Activated CD4-positive, alpha-beta T cell treated with anti-CD3 and anti-CD28 coated beads, Interleukin-2, amount 50 U/mL, for 4 hours (primary cell): ENCODE data around the gene CAT.

Experiments
- DNase-seq, 2 experiments: peaks; one replicate each; pipeline ENCODE4 v3.0.0-alpha.2; 2020

Gene CAT

DNA sequence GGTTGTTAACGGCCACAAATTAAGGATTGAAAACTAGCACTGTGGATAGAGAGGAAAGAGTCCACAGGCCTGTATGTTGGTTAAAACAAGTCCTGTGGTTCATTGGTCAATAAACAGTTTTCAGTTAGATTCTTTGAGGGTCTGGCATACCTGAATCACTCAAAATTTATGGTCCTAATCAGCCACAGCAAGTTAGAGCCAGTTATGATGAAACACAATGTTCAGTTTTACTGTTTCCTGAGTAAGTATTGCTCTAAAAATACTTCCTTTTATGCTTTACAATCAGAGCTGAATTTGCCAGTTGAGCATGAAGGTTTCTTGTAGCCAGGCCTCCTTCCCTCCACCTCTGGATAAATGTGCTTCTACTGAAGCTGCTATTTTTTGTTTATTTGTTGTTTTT is 12.9 kb upstream of the CAT start:
- no peak for DNase-seq

- DNase-seq, result no peak
Observed at GRCh38 chr11:34426766-34427185, 12.0 kb upstream of the CAT start.

- no peak for DNase-seq
Observed at GRCh38 chr11:34427186-34427805, 11.4 kb upstream of the CAT start.

DNA sequence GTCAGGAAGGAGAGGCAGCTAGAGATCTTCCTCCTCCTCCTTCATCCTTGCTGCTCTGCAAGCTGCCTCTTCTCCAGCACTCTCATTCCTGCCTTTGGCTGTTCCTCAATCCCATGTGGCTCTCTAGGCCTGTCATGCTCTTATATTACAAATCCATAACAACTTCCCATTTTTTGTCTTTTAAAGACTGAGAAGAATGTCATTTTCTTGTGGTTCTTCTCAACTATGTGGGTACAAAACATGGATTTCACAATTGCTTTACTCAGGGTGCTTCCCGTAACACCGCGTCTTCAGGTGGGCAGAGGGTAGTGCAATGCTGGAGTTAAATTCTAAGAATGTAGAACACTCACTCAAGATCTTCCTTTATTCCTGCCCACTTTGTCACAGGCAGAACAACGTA is 6.8 kb upstream of the CAT start:
- no peak for DNase-seq

- no peak for DNase-seq
Observed at GRCh38 chr11:34432822-34433221, 5.9 kb upstream of the CAT start.

- DNase-seq, result no peak
Observed at GRCh38 chr11:34433899-34434298, 4.8 kb upstream of the CAT start.

DNA sequence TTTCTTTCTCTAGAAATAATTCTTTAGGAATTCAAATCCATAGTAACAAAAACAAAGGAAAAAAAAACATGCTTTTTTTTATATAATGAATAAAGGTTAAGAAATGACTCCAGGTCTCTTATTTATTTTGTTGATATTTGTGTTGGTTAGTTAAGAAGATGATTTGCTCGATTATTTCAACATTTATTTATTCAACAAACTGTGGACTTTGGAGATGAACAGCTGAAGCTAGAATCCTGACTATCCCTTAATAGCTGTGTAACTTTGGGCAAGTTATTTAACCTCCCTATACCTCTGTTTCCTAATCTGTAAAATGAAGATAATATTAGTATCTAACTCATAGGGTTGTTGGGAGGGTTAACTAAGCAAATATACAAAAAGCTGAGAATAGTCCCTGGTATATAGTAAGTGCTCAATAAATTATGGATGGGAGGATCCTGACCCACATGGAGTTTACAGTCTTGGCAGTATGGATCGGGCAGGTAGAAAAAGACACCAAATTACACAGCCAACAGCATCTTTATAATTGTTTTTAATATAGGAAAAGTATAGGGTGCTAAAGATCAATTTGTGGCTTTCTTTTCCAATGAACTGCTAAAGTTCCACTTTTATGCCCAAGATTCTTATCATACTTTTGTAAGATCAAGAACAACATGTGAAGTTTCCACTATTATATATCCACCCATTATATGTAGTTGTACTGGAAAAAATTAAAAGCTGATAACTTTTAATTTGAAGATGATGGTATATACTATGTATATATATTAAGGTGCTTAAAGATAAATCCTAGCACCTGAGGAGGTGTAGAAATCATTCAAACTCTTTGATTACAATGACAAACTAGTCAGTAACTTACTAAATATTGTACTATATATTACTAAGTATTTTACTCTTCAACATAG is 1.3 kb upstream of the CAT start:
- DNase-seq, result no peak

DNA sequence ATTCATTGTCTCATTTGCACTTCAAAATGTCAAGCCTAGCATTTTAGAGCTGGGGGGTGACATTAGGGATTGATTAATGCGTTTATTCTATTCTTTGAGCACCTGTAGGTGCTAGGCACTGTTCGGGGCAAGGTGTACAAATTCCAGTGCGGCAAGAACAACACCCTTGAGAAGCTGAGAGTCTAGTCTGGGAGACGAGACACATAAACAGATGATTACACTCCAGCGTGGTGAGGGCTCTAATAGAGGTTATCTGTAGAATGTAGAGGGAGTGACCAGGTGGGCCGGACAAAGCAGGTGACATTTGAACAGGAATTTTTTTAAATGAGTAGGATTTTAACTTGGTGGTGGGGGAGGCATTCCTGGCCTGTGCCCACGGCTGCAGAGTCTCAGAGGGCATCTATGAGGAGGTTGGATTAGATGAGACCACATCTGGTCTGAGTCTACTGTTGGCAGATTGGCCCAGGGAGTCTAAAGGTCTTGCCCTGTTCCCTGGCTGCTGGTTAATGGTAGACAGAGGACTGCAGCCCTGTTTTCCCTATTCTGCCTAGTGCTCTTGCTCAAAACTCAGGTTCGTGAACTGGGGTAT is 970 bp downstream of the CAT start:
- DNase-seq, result no peak

DNA sequence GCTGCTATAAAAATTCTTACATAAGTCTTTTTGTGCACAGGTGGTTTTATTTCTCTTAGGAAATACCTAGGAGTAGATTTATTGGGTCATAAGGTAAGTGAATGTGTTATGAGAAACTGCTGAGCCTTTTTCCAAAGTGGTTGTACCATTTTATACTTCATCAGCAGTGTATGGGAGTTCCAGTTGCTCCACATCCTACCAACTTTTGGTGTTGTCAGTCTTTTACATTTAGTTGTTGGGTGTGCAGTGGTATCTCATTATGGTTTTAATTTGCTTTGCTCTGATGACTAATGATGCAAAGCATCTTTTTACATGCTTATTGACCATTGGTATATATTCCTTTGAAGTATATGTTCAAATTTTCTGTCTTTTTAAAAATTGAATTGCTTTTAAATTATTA is 3.1 kb downstream of the CAT start:
- no peak for DNase-seq

DNA sequence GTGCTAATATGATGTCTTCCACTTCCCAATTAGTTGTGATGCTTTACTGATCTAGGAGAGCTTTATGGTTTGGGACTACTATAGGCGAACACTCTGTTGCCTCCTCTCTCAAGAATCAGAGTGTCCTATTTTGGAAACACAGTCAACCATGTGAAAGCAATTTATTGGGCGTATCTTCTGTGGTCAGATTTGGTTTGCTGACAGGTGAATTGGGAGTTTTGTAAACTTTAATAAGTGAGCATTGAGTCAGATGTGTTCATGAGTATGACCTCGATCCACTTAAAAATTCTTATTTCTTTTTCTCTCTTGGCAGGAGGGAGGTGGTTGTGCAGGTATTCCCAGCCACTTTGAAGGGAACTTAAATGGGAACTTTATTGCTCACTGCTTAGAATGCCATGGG is 4.4 kb downstream of the CAT start:
- no peak for DNase-seq

- DNase-seq, result no peak
Observed at GRCh38 chr11:34444428-34444827, 5.7 kb downstream of the CAT start.

DNA sequence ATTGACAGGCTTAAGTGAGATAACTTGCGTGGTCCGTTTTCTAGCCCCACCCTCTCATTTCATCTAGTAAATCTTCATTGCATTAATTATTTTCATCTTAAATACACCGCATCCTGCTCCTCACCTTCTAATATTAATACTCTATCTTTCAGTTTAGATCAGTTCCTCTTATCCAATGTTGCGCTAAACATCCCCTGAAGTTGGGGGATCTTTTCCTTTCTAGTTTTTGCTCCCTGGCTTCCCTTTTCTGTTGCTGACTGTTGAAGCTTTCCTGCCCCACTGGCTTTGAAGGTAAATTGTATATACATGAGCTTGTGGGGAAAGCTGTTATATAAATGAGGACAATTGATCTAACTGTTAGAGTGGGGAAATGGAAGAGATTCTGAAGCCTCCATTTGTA is 7.2 kb downstream of the CAT start:
- no peak for DNase-seq

GRCh38 chr11:34446386-34446785 is 7.7 kb downstream of the CAT start:
- DNase-seq, result no peak

- no peak for DNase-seq
Observed at GRCh38 chr11:34447044-34447443, 8.3 kb downstream of the CAT start.

GRCh38 chr11:34448223-34448994 is 9.7 kb downstream of the CAT start:
- no peak for DNase-seq

- no peak for DNase-seq
Observed at GRCh38 chr11:34449013-34449412, 10.3 kb downstream of the CAT start.

DNA sequence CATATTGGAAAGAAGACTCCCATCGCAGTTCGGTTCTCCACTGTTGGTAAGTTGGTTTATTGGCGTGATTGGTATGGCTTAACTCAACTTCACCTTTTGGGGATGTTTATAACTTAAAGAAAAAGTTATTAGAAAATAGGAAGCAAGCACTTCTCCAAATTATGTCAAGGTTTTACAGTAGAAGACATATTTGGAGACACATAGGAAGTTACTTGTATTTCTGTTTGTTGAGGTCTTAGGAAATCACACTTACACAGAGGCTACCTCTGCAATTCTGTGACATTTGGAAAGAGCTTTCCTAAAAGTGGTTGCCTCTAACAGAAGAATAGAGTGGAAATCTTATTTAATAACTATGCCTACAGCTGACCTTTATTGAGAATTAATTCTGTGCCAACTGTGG is 12.3 kb downstream of the CAT start:
- DNase-seq, result no peak

DNA sequence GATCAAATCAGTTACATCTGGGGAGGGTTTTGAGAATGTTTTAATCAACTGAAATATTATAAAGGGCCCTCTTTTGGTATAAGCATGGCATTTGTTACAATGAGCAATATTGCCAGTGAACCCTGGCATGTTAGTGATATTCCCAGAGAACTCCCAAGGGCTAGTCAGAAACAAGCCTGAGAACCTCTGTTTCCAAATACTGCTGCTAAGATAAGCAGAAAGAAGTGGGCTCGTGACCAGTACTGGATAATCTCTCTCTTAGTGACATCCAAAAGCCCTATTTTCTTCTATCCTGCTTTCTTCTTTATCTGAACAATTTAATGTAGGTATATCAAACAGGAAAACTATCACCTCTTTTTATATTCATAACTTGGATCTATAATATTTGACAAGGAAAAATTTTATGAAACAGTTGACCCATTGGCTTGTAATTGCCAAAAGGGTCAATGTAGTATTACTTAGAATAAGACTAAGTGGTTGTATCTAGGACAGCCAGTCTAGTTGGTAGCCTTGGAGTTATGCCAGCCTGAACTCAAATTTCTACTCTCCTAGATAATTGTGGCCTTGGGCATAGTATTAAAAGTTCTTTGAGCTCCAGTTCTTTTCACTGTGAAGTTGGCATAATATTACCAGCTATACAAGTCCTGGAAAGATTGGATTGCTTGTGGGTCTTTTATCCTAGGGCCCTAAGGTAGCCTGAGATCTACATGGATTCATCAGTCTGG is 15.7 kb downstream of the CAT start:
- no peak for DNase-seq

- no peak for DNase-seq
Observed at GRCh38 chr11:34457607-34458006, 18.9 kb downstream of the CAT start.

GRCh38 chr11:34458525-34458924 is 19.8 kb downstream of the CAT start:
- DNase-seq, result no peak

DNA sequence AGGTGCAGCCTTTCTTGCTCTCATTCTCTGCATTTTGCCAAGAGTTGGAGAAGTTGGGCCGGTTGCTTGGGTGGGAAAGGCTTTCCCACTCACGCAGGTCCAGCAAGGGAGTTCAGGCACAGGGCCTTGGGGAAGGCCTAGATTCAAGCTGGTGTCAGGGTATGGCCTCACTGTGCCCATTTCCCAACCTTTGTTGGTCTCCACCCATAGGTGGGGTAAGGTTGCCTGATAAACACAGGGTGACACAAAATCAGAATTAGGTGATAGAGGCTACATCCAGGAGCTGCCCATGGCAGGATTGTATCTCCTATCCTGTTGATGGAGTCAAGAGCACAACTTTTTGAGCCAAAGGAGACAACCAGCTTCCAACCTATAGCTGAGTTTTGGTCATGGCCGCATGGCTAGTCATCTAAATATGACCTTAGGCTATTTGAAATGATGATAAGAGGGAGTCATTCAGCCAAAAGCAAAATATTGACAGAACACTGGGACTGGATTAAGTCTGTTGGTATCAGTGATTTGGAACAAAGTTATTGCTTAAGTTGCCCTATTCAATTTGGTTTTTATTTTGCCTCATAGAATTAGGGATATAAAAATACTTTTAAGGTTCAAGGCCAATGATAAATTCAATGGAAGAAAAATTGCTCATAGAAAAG is 20.9 kb downstream of the CAT start:
- no peak for DNase-seq

- DNase-seq, result no peak
Observed at GRCh38 chr11:34460278-34460677, 21.5 kb downstream of the CAT start.
